SH-SY5Y (cell line): ENCODE data around the gene TRIM38.

Experiments
- GATA2 ChIP-seq: IDR thresholded peaks from 2 replicates; pipeline ENCODE4 v1.6.1; 2011; ENCODE audit warnings: mild to moderate bottlenecking, low read depth, low read length
- GATA3 ChIP-seq: IDR thresholded peaks from 2 replicates; pipeline ENCODE4 v1.6.1; 2011; ENCODE audit warnings: low read depth, mild to moderate bottlenecking, low read length, moderate library complexity

DNA sequence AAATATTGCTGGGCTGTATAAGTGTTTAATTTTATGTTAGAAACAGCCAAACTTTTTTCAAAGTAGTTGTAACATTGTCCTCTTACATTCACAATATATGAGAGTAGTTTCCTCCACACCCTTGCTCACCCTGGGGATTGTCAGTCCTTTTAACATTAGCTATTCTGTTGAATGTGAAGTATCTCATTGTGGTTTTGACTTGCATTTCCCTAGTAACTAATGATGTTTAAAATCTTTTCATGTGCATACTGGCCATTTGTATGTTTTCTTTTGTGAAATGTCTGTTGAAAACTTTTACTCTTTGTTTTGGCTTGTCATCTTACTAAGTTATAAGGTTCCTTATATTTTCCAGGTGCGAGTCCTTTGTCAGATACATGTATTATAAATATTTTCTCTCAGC, 32.9 kb downstream of the TRIM38 start:
- TF ChIP-seq GATA2 = no peak
- no peak for TF ChIP-seq GATA3
